HG03460 (cell line): ENCODE results near the gene GPR142.

Experiments
- ATAC-seq: cut with Tn5 transposase; IDR thresholded peaks from one replicate; pipeline ENCODE4 v1.9.1; 2021; ENCODE audit not compliant: unreplicated experiment

The GPR142 gene

GRCh38 chr17:74367206-74367605 is at the start of gene GPR142:
GPR142 (plus strand) TSS chr17:74367506; CDS start chr17:74369541, 2,035 bp downstream.
- ATAC-seq, result no peak

- ATAC-seq, result no peak
Observed at GRCh38 chr17:74318391-74318790, 48.9 kb upstream of the GPR142 start.

GRCh38 chr17:74324521-74324920 is 42.8 kb upstream of the GPR142 start:
- ATAC-seq, result no peak

GRCh38 chr17:74325376-74325742 is 41.9 kb upstream of the GPR142 start:
- no peak for ATAC-seq

- ATAC-seq, result no peak
Observed at GRCh38 chr17:74325743-74326379, 41.4 kb upstream of the GPR142 start, which contains the start of gene KIF19. KIF19 (plus strand) TSS chr17:74326226; CDS start chr17:74326350, 124 bp downstream.

GRCh38 chr17:74326506-74326905 is 40.8 kb upstream of the GPR142 start:
- no peak for ATAC-seq

- ATAC-seq, result no peak
Observed at GRCh38 chr17:74328487-74328886, 38.8 kb upstream of the GPR142 start.

- ATAC-seq, result no peak
Observed at GRCh38 chr17:74329378-74329777, 37.9 kb upstream of the GPR142 start.

- ATAC-seq, result no peak
Observed at GRCh38 chr17:74330446-74330845, 36.9 kb upstream of the GPR142 start.

GRCh38 chr17:74332017-74332650 is 35.2 kb upstream of the GPR142 start:
- ATAC-seq, result no peak

GRCh38 chr17:74332763-74333283 is 34.5 kb upstream of the GPR142 start:
- no peak for ATAC-seq

- ATAC-seq, result no peak
Observed at GRCh38 chr17:74334393-74335039, 32.8 kb upstream of the GPR142 start.

GRCh38 chr17:74335529-74336062 is 31.7 kb upstream of the GPR142 start:
- no peak for ATAC-seq

GRCh38 chr17:74336307-74336706 is 31.0 kb upstream of the GPR142 start:
- ATAC-seq, result no peak

GRCh38 chr17:74337834-74338500 is 29.3 kb upstream of the GPR142 start:
- no peak for ATAC-seq

GRCh38 chr17:74339537-74340195 is 27.6 kb upstream of the GPR142 start:
- no peak for ATAC-seq

- no peak for ATAC-seq
Observed at GRCh38 chr17:74340470-74341023, 26.8 kb upstream of the GPR142 start.

- ATAC-seq, result no peak
Observed at GRCh38 chr17:74342224-74342623, 25.1 kb upstream of the GPR142 start.

GRCh38 chr17:74343121-74343520 is 24.2 kb upstream of the GPR142 start:
- ATAC-seq, result no peak

- no peak for ATAC-seq
Observed at GRCh38 chr17:74343526-74344284, 23.6 kb upstream of the GPR142 start.
